Endothelial cell of umbilical vein (primary cell): Measurements from ENCODE around the gene FSIP1.

Experiments used
- POLR2A ChIP-seq: IDR thresholded peaks from 2 replicates; pipeline ENCODE4 v1.6.1; 2012; ENCODE audit warnings: low read depth, mild to moderate bottlenecking, control low read depth, low read length
- POLR2AphosphoS5 ChIP-seq: IDR thresholded peaks from 2 replicates; pipeline ENCODE4 v1.6.1; 2012; ENCODE audit warnings: low read depth, mild to moderate bottlenecking, control low read depth, low read length, moderate library complexity; ENCODE audit not compliant: insufficient read depth

DNA sequence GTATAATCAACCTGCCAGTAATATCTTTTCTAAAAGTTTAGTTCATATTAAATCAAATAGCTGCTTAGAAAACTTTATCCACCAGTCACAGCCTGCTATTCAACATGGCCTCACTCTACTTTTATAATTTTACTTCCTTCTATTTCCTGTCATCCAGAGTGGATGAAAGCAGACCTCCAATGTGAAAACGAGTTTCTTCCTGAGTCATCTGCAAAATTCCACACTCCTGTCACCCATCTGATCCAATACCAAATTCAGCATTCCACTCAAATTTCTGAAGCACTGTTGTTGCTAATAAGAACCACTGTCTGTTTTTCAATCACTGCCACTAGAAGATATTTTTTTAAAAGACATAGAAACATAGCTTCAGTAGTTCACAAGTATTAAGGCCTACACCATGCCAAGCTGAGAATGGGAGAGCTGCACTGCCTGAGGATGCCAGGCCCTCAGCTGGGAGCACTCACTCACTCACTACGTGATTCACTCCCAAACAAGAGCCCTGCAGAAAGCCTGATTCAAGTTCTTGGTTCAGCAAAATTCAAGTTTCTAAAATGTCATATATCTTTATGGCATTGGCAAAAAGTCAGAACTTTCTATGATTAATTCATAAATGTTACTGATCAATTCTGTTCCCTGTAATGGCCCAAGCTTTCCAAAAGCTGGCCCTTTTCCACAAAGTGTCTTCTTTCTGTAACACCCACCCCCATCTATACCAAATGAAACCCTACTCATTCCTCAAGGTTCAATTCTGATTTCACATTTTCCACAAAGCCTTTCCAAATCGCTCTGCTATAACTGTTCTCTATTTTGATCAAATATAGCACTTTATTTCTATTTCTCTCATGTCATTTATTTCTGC is 82.9 kb downstream of the FSIP1 start:
- TF ChIP-seq POLR2A: no peak
- TF ChIP-seq POLR2AphosphoS5: no peak
